GM19467 (cell line): ENCODE results near the gene FIBCD1.

Experiments
- ATAC-seq: cut with Tn5 transposase; IDR thresholded peaks from one replicate; pipeline ENCODE4 v1.9.1; 2021; ENCODE audit warnings: mild to moderate bottlenecking, moderate library complexity; ENCODE audit not compliant: unreplicated experiment

The FIBCD1 gene

GRCh38 chr9:130938652-130939404 is at the start of gene FIBCD1:
FIBCD1 (minus strand) TSS chr9:130939247; CDS start chr9:130938607, 640 bp downstream.
- no peak for ATAC-seq

GRCh38 chr9:130988400-130988747 is 49.3 kb upstream of the FIBCD1 start:
- ATAC-seq = no peak

GRCh38 chr9:130987738-130988399 is 48.8 kb upstream of the FIBCD1 start:
- ATAC-seq = no peak

GRCh38 chr9:130987054-130987453 is 48.0 kb upstream of the FIBCD1 start:
- no peak for ATAC-seq

GRCh38 chr9:130986356-130986965 is 47.4 kb upstream of the FIBCD1 start:
- ATAC-seq = no peak

- no peak for ATAC-seq
These were observed 46.6 kb upstream of the FIBCD1 start for GRCh38 chr9:130985606-130986162.

- no peak for ATAC-seq
These were observed 46.0 kb upstream of the FIBCD1 start for GRCh38 chr9:130985029-130985428.

GRCh38 chr9:130984521-130984920 is 45.5 kb upstream of the FIBCD1 start:
- ATAC-seq = no peak

- no peak for ATAC-seq
These were observed 44.9 kb upstream of the FIBCD1 start for GRCh38 chr9:130983970-130984369.

- ATAC-seq = no peak
These were observed 44.3 kb upstream of the FIBCD1 start for GRCh38 chr9:130983359-130983670.

GRCh38 chr9:130982636-130983358 is 43.8 kb upstream of the FIBCD1 start:
- ATAC-seq = no peak

- no peak for ATAC-seq
These were observed 42.7 kb upstream of the FIBCD1 start for GRCh38 chr9:130981756-130982137.

- no peak for ATAC-seq
These were observed 42.1 kb upstream of the FIBCD1 start for GRCh38 chr9:130981002-130981755.

GRCh38 chr9:130980526-130980925 is 41.5 kb upstream of the FIBCD1 start:
- ATAC-seq = no peak

GRCh38 chr9:130979591-130980385 is 40.7 kb upstream of the FIBCD1 start:
- ATAC-seq = no peak

- no peak for ATAC-seq
These were observed 38.8 kb upstream of the FIBCD1 start for GRCh38 chr9:130977811-130978221.

GRCh38 chr9:130975932-130976841 is 37.1 kb upstream of the FIBCD1 start:
- ATAC-seq = no peak

- no peak for ATAC-seq
These were observed 36.1 kb upstream of the FIBCD1 start for GRCh38 chr9:130975156-130975555.

GRCh38 chr9:130974697-130975096 is 35.6 kb upstream of the FIBCD1 start:
- no peak for ATAC-seq
